ENCODE results near the gene PFN4.
"Not testable (repeated sequence)": the region's sequence is repeated elsewhere in the genome, so short reads cannot be mapped to it uniquely, and the experiment has no call there.

The PFN4 gene

GRCh38 chr2:24111407-24111901 is 11.7 kb downstream of the PFN4 start:
- no peak for DNase-seq (ENCODE audit: low read depth)

DNA sequence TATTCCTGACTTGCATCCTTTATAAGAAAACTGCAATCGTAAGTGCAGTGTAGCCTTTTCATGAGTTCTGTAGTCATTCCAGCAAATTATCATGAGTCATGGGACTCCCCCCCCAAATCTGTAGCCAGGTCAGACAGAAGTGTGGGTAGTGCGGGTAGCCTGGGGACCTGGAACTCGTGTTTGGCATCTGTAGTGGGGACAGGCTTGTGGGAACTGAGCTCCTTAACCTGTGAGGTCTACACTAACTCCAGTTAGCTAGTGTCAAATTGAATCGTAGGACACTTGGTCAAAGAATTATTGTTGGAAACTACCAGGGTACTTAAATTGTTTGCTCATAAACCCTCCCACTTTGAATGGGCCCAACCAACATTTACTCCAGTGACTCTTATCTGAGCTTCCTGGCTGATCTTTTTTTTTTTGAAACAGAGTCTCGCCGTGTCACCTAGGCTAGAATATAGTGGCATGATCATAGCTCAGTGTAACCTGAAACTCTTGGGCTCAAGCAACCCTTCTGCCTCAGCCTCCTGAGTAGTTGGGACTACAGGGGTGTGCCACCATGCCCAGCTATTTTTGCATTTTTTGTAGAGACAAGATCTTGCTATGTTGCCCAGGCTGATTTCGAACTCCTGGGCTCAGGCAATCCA is 12.4 kb downstream of the PFN4 start:
- no peak for DNase-seq (ENCODE audit: low read depth)

DNA sequence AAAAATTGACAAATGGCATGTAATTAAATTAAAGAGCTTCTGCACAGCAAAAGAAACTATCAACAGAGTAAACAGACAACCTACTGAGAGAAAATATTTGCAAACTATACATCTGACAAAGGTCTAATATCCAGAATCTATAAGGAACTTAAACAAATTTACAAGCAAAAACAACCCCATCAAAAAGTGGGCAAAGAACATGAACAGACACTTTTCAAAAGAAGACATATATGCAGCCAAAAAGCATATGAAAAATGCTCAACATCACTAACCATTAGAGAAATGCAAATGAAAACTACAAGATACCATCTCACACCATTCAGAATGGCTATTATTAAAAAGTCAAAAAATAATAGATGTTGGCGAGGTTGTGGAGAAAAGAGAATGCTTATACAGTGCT is 13.7 kb downstream of the PFN4 start:
- not testable (repeated sequence) for DNase-seq (ENCODE audit: low read depth)

DNA sequence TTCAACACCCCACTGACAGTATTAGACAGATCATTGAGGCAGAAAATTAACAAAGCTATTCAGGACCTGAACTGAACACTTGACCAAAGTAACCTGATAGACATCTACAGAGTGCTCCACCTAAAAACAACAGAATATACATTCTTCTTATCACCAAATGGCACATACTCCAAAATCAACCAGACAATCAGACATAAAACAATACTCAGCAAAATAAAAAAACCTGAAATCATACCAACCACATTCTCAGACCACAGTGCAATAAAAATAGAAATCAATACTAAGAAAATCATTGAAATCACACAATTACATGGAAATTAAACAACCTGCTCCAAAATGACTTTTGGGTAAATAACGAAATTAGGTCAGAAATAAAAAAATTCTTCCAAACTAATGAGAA is 15.8 kb downstream of the PFN4 start:
- DNase-seq (ENCODE audit: low read depth): no peak

- DNase-seq (ENCODE audit: low read depth): no peak
Observed at GRCh38 chr2:24106786-24107185, 16.3 kb downstream of the PFN4 start.

DNA sequence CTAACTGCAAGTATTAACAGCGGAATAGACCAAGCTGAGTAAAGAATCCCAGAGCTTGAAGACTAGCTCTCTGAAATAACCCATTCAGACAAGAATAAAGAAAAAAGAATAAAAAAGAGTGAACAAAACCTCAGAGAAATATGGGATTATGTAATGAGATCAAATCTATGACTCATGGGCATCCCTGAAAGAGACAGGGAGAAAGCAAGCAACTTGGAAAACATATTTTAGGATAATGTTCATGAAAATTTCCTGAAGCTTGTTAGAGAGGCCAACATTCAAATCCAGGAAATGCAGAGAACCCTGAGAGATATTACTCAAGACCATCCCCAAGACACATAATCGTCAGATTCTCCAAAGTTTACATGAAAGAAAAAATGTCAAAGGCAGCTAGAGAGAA is 17.3 kb downstream of the PFN4 start:
- no peak for DNase-seq (ENCODE audit: low read depth)

- no peak for DNase-seq (ENCODE audit: low read depth)
Observed at GRCh38 chr2:24104906-24105305, 18.2 kb downstream of the PFN4 start.

- no peak for DNase-seq (ENCODE audit: low read depth)
Observed at GRCh38 chr2:24104110-24104650, 19.0 kb downstream of the PFN4 start.

- DNase-seq (ENCODE audit: low read depth): no peak
Observed at GRCh38 chr2:24102677-24103076, 20.5 kb downstream of the PFN4 start.

- no peak for DNase-seq (ENCODE audit: low read depth)
Observed at GRCh38 chr2:24101992-24102391, 21.1 kb downstream of the PFN4 start.

- DNase-seq (ENCODE audit: low read depth): not testable (repeated sequence)
Observed at GRCh38 chr2:24100732-24101131, 22.4 kb downstream of the PFN4 start.

DNA sequence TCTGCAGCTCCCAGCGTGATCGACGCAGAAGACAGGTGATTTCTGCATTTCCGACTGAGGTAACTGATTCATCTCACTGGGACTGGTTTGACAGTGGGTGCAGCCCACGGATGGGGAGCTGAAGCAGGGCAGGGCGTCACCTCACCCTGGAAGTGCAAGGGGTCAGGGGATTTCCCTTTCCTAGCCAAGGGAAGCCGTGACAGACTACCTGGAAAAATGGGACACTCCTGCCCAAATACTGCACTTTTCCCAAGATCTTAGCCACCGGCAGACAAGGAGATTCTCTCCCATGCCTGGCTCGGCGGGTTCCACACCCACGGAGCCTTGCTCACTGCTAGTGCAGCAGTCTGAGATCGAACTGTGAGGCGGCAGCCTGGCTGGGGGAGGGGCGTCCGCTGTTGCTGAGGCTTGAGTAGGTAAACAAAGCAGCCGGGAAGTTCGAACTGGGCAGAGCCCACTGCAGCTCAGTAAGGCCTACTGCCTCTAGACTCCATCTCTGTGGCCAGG is 27.9 kb downstream of the PFN4 start:
- not testable (repeated sequence) for DNase-seq (ENCODE audit: low read depth)

GRCh38 chr2:24093270-24093669 is 29.9 kb downstream of the PFN4 start:
- not testable (repeated sequence) for DNase-seq (ENCODE audit: low read depth)

DNA sequence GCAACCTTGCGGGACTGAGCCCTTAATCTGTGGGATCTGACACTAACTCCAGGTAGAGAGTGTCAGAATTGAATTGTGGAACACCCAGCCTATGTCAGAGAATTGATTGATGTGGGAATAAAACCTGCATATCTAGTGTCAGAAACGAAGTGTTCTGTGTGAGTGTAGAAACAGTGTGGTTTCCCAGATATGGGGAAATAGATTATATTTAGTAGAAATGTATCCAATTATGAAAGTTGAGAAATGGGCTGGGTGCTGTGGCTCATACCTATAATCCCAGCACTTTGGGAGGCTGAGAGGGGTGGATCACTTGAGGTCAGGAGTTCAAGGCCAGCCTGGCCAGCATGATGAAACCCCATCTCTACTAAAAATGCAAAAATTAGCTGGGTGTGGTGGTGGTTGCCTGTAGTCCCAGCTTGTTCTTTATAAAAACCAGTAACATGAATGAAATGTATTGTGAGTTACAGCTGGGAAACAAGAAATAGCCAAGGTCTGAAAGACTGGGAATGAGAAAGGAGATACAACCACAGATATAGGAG is 34.2 kb downstream of the PFN4 start:
- DNase-seq (ENCODE audit: low read depth): no peak

DNA sequence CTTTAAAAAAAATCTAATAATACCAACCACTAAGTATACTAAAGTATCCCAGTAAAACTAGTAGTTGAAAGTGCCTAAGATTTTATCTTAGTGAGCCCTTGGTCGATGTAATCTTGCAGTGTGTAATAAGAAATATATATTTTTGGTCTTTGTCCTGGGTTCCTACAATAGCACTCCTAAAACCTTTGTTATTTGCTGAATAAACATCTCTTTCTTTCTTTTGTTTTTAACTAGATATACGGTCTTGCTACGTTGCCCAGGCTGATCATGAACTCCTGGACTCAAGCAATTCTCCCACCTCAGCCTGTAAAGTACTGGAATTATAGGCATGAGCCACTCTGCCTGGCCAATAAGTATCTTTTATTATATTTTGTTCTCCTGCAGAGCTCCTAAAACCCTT is 36.1 kb downstream of the PFN4 start:
- no peak for DNase-seq (ENCODE audit: low read depth)

DNA sequence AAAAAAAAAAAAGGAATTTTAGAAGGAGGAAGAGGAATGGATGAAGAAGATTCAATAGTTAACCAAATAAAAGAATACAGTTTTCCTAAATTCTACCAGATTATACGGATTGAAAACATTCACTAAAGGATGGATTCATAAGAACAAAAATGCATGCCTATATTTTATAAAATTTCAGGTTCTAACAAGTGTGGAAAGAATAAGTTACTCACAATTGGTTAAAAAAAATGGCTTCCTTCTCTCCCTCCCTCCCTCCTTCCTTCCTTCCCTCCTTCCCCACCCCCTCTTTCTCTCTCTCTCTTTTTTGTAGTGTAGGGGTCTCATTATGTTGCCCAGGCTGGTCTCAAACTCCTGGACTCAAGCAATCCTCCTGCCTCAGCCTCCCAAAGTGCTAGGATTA is 36.9 kb downstream of the PFN4 start:
- DNase-seq (ENCODE audit: low read depth): no peak

DNA sequence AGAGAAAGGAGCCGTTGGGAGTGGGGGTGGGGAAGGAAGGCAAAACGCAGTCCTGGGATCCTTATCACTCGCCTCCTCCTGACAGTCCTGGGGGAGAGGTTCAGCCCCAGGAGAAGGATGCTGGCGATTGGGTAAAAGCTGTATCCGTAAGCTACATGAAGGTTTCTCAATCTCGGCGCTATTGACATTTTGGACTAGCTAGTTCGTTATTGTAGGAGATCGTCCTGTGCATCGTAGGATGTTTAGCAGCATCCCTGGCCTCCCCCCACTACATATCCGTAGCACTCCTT is 38.0 kb downstream of the PFN4 start:
- DNase-seq (ENCODE audit: low read depth): no peak

DNA sequence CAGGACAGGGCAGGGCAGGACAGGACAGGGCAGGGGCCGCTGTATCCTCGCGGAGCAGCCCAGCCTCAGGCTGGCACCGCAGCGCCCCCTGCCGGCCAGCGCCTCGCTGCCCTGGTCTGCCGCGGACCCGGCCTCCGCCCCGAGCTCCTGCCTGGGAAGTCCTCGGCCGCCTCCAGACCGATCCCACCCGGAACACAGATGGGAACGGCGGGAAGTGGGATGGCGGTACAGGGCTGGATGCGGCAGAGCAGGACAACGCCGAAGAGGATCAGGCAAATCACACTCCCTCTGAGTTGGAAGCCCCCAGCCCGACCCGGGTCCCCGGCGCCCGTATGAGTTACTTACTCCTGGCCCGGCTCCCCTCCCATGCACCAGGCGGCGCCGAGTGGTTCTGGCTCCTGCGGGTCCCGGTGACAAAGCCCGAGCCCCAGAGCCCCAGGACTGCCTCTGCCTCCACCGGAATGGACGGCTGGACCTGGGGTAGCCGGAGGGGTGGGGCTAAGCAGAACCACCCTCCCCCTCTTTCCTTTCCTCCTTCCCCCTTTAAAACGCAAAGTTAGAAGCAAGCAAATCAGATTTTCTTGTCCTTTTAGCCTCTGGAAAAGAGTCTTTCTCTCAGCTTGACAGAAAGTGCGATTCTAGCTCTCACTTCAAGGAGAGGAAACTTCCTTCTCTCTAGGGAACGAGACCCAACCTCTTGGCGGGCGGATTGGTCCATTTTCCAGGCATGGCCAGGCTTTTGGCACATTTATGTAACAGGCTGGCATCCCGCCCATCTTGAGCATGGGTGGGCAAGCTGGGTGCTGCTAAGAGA is 38.5 kb downstream of the PFN4 start, which contains the start of gene TP53I3:
TP53I3 (minus strand) TSS at position 449 of the 814 bp plus-strand sequence. CDS start 508 bp downstream, outside the sequence.
- DNase-seq (ENCODE audit: low read depth): peak; percentile 71

- DNase-seq (ENCODE audit: low read depth): no peak
Observed at GRCh38 chr2:24083567-24084385, 39.4 kb downstream of the PFN4 start.

GRCh38 chr2:24082787-24083566 is 40.2 kb downstream of the PFN4 start:
- no peak for DNase-seq (ENCODE audit: low read depth)

GRCh38 chr2:24080701-24081100 is 42.4 kb downstream of the PFN4 start:
- no peak for DNase-seq (ENCODE audit: low read depth)
